ENCODE measurements around the gene SDCBP2.

Gene SDCBP2

GRCh38 chr20:1310071-1310470 is 18.9 kb downstream of the SDCBP2 start:
- no peak overlapping the region for H3K27ac ChIP-seq (ENCODE audit: low read depth, low read length)
- H3K9me3 ChIP-seq (ENCODE audit: control insufficient read depth, insufficient read depth, low read depth, low read length) = no peaks in the 10 kb centered on the region
- peaks cover 5% of the 10 kb centered on the region for H3K4me1 ChIP-seq (ENCODE audit: control insufficient read depth, insufficient read depth, low read length)
- H3K27me3 ChIP-seq (ENCODE audit: control insufficient read depth, insufficient read depth, low read length) = peaks cover 12% of the 10 kb centered on the region
- peaks cover 4% of the 10 kb centered on the region; the same call in 1 of the 2 replicates for H3K36me3 ChIP-seq (ENCODE audit: control insufficient read depth, insufficient read depth, low read length)
- H3K4me3 ChIP-seq (ENCODE audit: low read depth, low read length) = no peak overlapping the region
- no peak overlapping the region for H3K9ac ChIP-seq (ENCODE audit: low read length)

DNA sequence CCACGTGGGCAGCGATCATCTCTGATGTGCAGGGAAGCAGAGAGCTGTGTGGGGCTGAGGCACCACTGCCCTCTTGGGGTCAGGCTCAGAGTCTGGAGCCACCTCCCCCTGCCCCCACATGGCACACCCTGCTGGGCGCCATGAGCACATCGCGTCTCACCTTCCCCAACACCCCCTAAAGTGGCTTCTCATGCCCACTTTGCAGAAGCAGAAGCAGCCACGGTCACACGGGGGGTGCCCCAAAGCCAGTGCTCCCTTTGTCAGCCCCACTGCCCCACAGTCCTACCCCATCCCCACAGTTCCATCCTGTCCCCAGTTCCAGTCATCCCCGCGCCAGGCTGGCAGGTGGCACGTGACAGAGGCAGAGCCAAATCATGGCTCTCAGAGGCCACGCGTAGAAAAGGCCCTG is 19.5 kb downstream of the SDCBP2 start:
- H3K4me1 ChIP-seq (ENCODE audit: control insufficient read depth, insufficient read depth, low read length) = peaks cover 5% of the 10 kb centered on the region
- H3K36me3 ChIP-seq (ENCODE audit: control insufficient read depth, insufficient read depth, low read length) = peaks cover 4% of the 10 kb centered on the region; the same call in 1 of the 2 replicates
- H3K27ac ChIP-seq (ENCODE audit: low read depth, low read length) = no peak overlapping the region
- peaks cover 12% of the 10 kb centered on the region for H3K27me3 ChIP-seq (ENCODE audit: control insufficient read depth, insufficient read depth, low read length)
- no peaks in the 10 kb centered on the region for H3K9me3 ChIP-seq (ENCODE audit: control insufficient read depth, insufficient read depth, low read depth, low read length)
- no peak overlapping the region for H3K4me3 ChIP-seq (ENCODE audit: low read depth, low read length)
- H3K9ac ChIP-seq (ENCODE audit: low read length) = no peak overlapping the region

DNA sequence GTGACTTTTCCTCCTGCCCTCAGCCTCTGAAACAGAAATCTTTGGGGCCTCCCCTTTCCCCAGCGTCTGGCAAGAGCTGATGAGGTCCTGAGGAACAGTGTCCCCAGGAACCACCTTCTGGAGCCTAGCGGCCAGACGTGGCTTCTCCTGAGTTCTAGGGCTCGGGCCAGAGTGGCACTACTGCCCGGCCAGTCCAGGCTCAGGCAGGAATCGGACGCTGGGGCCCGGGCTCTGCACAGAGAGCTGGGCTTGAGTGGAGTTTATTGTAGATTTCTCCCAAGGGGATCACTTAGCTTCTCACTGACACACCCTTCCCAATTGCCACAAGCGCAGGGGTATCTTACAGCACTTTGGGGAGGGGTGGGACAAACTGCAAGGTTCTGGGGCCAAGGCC is 20.2 kb downstream of the SDCBP2 start:
- no peak overlapping the region for H3K4me3 ChIP-seq (ENCODE audit: low read depth, low read length)
- H3K9me3 ChIP-seq (ENCODE audit: control insufficient read depth, insufficient read depth, low read depth, low read length) = no peaks in the 10 kb centered on the region
- peaks cover 4% of the 10 kb centered on the region; the same call in 1 of the 2 replicates for H3K36me3 ChIP-seq (ENCODE audit: control insufficient read depth, insufficient read depth, low read length)
- H3K27ac ChIP-seq (ENCODE audit: low read depth, low read length) = no peak overlapping the region
- H3K27me3 ChIP-seq (ENCODE audit: control insufficient read depth, insufficient read depth, low read length) = peaks cover 12% of the 10 kb centered on the region
- no peak overlapping the region for H3K9ac ChIP-seq (ENCODE audit: low read length)
- peaks cover 5% of the 10 kb centered on the region for H3K4me1 ChIP-seq (ENCODE audit: control insufficient read depth, insufficient read depth, low read length)

DNA sequence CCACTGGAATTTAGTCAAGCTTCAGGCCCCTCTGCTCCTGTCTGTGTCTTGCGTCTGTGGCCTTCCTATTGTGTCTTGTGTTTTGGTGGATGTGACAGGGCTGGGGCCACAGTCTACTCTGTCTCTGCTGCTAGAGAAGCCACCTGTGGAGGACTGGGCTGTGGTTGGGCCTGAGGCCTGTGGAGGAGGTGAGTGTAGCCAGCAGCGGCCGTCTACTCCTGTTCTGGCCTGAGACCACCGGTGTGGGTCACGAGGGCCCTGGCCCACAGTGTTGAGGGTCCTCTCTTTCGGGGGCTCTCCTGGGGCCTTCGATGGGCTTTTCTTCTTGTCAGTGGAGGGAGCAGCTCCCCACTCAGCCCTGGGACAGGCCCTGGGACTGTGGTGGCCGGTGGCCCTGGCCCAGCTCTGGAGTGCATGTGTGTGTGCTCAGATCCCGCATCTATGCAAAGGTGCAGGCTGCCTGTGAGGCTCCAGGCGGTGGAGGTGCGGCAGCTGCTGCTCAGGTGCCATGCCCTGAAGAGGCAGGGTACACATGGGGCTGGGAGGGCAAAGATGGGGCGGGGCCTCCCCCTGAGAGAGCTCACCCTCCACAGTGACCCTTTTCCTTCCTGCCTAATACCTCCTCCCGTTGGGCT is 20.8 kb downstream of the SDCBP2 start:
- Histone ChIP-seq H3K9ac (ENCODE audit: low read length) (no peak overlapping the region), H3K36me3 (ENCODE audit: control insufficient read depth, insufficient read depth, low read length) (peaks cover 4% of the 10 kb centered on the region; the same call in 1 of the 2 replicates), H3K4me3 (ENCODE audit: low read depth, low read length) (no peak overlapping the region), H3K4me1 (ENCODE audit: control insufficient read depth, insufficient read depth, low read length) (peaks cover 5% of the 10 kb centered on the region), H3K9me3 (ENCODE audit: control insufficient read depth, insufficient read depth, low read depth, low read length) (no peaks in the 10 kb centered on the region), H3K27me3 (ENCODE audit: control insufficient read depth, insufficient read depth, low read length) (peaks cover 10% of the 10 kb centered on the region), H3K27ac (ENCODE audit: low read depth, low read length) (no peak overlapping the region)

DNA sequence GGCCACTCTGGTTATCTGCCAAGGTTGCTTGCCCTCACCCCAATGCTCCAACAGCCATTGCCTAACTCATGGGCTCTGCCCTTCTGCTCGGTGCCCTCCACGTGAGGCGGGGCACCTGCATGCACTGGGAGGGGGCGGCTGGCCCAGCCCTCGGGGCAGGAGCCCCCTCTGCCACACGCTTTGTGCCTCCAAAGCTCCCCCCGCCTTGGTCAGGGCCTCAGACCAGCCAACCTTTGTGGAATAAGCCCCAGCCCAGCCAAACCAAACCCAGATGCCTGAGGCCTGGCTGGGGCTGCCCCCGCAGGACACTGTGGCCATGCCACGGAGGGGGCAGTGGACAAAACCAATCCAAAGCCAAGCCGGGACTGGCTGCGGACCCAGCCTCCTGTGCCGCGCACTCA is 21.4 kb downstream of the SDCBP2 start:
- Histone ChIP-seq H3K9me3 (ENCODE audit: control insufficient read depth, insufficient read depth, low read depth, low read length) (no peaks in the 10 kb centered on the region), H3K4me1 (ENCODE audit: control insufficient read depth, insufficient read depth, low read length) (peaks cover 5% of the 10 kb centered on the region)

GRCh38 chr20:1307171-1307570 is 21.8 kb downstream of the SDCBP2 start:
- Histone ChIP-seq H3K27me3 (ENCODE audit: control insufficient read depth, insufficient read depth, low read length) (0 out of 2 replicates have a peak, but pooled peaks cover under 1% of the 10 kb centered on the region), H3K4me3 (ENCODE audit: low read depth, low read length) (no peak overlapping the region), H3K9ac (ENCODE audit: low read length) (no peak overlapping the region), H3K4me1 (ENCODE audit: control insufficient read depth, insufficient read depth, low read length) (peaks cover 5% of the 10 kb centered on the region), H3K9me3 (ENCODE audit: control insufficient read depth, insufficient read depth, low read depth, low read length) (no peaks in the 10 kb centered on the region), H3K27ac (ENCODE audit: low read depth, low read length) (no peak overlapping the region), H3K36me3 (ENCODE audit: control insufficient read depth, insufficient read depth, low read length) (peaks cover 4% of the 10 kb centered on the region; the same call in 1 of the 2 replicates)

More for the DNA sequence above, 21.4 kb downstream of the SDCBP2 start:
- peaks cover 4% of the 10 kb centered on the region; the same call in 1 of the 2 replicates for H3K36me3 ChIP-seq (ENCODE audit: control insufficient read depth, insufficient read depth, low read length)
- peaks cover 4% of the 10 kb centered on the region for H3K27me3 ChIP-seq (ENCODE audit: control insufficient read depth, insufficient read depth, low read length)
- H3K4me3 ChIP-seq (ENCODE audit: low read depth, low read length) = no peak overlapping the region
- no peak overlapping the region for H3K9ac ChIP-seq (ENCODE audit: low read length)
- no peak overlapping the region for H3K27ac ChIP-seq (ENCODE audit: low read depth, low read length)

DNA sequence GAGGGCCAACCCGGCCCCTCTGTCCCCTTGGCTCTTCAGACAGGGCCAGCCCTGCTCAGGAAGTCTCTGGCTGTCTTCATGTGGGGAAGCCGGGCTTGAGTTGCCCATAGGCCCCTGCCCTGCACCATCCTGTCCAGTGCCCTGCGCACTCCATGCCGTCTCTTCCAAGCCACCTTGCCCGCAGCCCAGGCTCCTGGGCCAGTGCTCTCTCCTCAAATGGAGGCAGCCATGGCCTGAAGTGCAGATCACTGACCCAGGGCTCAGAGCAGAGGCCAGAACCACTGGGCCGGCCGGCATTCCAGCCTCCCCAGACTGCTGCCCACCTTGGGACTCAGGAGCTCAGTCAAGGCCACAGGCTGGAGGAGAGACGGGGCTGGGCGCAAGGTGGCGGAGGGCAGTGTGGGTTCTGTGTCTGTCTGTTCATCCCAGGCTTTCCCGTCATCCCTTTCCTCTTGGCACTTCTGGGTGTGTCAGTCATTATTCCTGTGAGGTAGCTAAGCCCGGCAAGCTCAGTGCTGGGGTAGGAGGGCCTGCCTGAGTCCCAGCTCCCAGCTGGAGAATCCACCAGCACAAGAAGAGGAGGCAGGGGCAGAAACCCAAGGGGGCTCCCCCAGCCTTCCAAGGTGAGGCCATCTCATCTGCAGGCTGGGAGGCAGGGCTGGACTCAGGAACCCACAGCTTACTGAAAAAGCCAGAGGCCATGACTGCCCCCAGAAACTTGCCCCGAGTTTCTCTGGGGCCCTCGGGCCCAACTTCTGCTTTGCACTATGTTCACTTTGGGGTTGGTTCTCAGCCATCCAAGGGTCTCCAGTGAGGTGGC is 22.4 kb downstream of the SDCBP2 start:
- H3K4me3 ChIP-seq (ENCODE audit: low read depth, low read length) = no peak overlapping the region
- no peaks in the 10 kb centered on the region for H3K9me3 ChIP-seq (ENCODE audit: control insufficient read depth, insufficient read depth, low read depth, low read length)
- H3K27ac ChIP-seq (ENCODE audit: low read depth, low read length) = no peak overlapping the region
- no peak overlapping the region for H3K9ac ChIP-seq (ENCODE audit: low read length)
- peaks cover 5% of the 10 kb centered on the region for H3K4me1 ChIP-seq (ENCODE audit: control insufficient read depth, insufficient read depth, low read length)
- H3K27me3 ChIP-seq (ENCODE audit: control insufficient read depth, insufficient read depth, low read length) = no peaks in the 10 kb centered on the region
- H3K36me3 ChIP-seq (ENCODE audit: control insufficient read depth, insufficient read depth, low read length) = peaks cover 4% of the 10 kb centered on the region; the same call in 1 of the 2 replicates

DNA sequence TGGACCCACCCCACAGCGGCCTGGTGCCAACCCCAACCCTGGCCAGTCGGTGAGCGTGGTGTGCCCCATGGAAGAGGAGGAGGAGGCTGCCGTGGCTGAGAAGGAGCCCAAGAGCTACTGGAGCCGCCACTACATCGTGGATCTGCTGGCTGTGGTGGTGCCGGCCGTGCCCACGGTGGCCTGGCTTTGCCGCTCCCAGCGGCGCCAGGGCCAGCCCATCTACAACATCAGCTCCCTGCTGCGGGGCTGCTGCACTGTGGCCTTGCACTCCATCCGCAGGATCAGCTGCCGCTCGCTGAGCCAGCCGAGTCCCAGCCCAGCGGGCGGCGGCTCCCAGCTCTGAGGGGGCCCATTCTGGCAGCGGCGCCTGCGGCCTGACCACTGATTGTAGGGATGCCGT is 23.2 kb downstream of the SDCBP2 start:
- no peak overlapping the region for H3K4me3 ChIP-seq (ENCODE audit: low read depth, low read length)
- no peaks in the 10 kb centered on the region for H3K27me3 ChIP-seq (ENCODE audit: control insufficient read depth, insufficient read depth, low read length)
- no peaks in the 10 kb centered on the region for H3K9me3 ChIP-seq (ENCODE audit: control insufficient read depth, insufficient read depth, low read depth, low read length)
- no peak overlapping the region for H3K27ac ChIP-seq (ENCODE audit: low read depth, low read length)
- H3K9ac ChIP-seq (ENCODE audit: low read length) = no peak overlapping the region
- H3K36me3 ChIP-seq (ENCODE audit: control insufficient read depth, insufficient read depth, low read length) = peaks cover 4% of the 10 kb centered on the region; the same call in 1 of the 2 replicates
- peaks cover 12% of the 10 kb centered on the region for H3K4me1 ChIP-seq (ENCODE audit: control insufficient read depth, insufficient read depth, low read length)

GRCh38 chr20:1304710-1305515 is 24.0 kb downstream of the SDCBP2 start:
- H3K9me3 ChIP-seq (ENCODE audit: control insufficient read depth, insufficient read depth, low read depth, low read length) = no peaks in the 10 kb centered on the region
- H3K27ac ChIP-seq (ENCODE audit: low read depth, low read length) = no peak overlapping the region
- no peak overlapping the region for H3K9ac ChIP-seq (ENCODE audit: low read length)
- peaks cover 4% of the 10 kb centered on the region; the same call in 1 of the 2 replicates for H3K36me3 ChIP-seq (ENCODE audit: control insufficient read depth, insufficient read depth, low read length)
- H3K27me3 ChIP-seq (ENCODE audit: control insufficient read depth, insufficient read depth, low read length) = no peaks in the 10 kb centered on the region
- no peak overlapping the region for H3K4me3 ChIP-seq (ENCODE audit: low read depth, low read length)
- H3K4me1 ChIP-seq (ENCODE audit: control insufficient read depth, insufficient read depth, low read length) = peaks cover 14% of the 10 kb centered on the region

DNA sequence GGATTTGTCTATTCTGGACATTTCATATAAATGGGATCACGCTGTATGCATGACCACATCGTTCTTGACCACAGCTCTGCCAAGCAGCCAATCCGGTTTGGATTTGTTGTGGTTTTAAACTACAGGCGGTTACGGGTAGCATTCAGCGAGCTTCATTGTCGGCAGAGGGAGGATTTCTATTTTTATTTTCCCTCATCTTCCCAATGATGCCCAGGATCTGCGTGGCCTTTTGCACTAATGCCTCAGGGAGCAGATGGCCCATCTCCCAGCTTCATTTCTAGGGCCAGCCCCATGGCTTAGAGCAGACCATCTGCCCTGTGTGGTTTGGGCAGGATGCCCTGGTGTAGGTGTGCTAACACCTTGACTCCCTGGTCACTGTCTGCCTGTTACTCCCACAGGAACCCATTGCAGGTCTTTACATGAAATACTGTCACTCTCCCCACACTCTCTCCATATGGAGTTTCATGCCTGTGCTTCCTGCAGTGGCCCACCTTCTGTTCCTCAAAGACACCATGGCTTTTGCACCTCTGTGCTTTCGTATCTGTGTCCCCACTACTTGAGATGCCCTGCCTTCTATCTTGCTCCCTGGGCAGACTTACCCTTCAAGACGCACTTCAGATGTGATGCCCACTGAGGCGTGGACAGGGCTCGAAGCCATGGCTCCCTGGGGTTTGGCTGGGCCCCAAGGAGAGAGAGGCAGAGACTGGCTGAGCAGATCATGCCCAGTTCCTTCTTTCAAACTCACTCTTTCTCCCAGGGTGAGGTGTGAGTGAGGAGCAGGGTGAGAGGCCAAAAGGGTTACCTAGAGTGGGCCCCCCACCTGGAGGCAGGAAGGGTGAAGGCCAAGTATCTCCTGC is 26.0 kb downstream of the SDCBP2 start:
- no peaks in the 10 kb centered on the region for H3K27me3 ChIP-seq (ENCODE audit: control insufficient read depth, insufficient read depth, low read length)
- H3K9ac ChIP-seq (ENCODE audit: low read length) = no peak overlapping the region
- H3K4me3 ChIP-seq (ENCODE audit: low read depth, low read length) = no peak overlapping the region
- no peak overlapping the region for H3K27ac ChIP-seq (ENCODE audit: low read depth, low read length)
- peaks cover 9% of the 10 kb centered on the region for H3K4me1 ChIP-seq (ENCODE audit: control insufficient read depth, insufficient read depth, low read length)
- peaks cover 4% of the 10 kb centered on the region; the same call in 1 of the 2 replicates for H3K36me3 ChIP-seq (ENCODE audit: control insufficient read depth, insufficient read depth, low read length)
- H3K9me3 ChIP-seq (ENCODE audit: control insufficient read depth, insufficient read depth, low read depth, low read length) = no peaks in the 10 kb centered on the region

Measured in HUES6 (cell line).